ENCODE measurements around the gene SLC4A2. TPM values are rescaled to one million over a fixed set of nuclear protein-coding genes. Genes with fewer than 3 reads are reported as not detected.

The SLC4A2 gene
- total and polyA plus RNA-seq, 9 donors, result 41.0 to 78.1 (median 64.6) TPM

- 58% methylated on average over 9 of the region's 10 CpGs for WGBS (ENCODE audit: insufficient coverage)
- no peaks in the 10 kb centered on the region for H3K27me3 ChIP-seq (ENCODE audit: control insufficient read depth, insufficient read depth, low read length)
- H3K36me3 ChIP-seq (ENCODE audit: control insufficient read depth, insufficient read depth, low read length), result peaks cover 13% of the 10 kb centered on the region
- no peak for DNase-seq
- no peaks in the 10 kb centered on the region for H3K9me3 ChIP-seq (replicated peaks; ENCODE audit: control insufficient read depth, low read depth, low read length)
- H3K4me1 ChIP-seq (ENCODE audit: control insufficient read depth, insufficient read depth, low read length), result peaks cover 22% of the 10 kb centered on the region
- H3K4me3 ChIP-seq (ENCODE audit: low read length), result no peak overlapping the region
- H3K27ac ChIP-seq (ENCODE audit: low read length), result no peak overlapping the region
These were observed 48.5 kb downstream of the SLC4A2 start for GRCh38 chr7:151107882-151108281.

- Histone ChIP-seq H3K9me3 (replicated peaks; ENCODE audit: control insufficient read depth, low read depth, low read length) (no peaks in the 10 kb centered on the region), H3K4me1 (ENCODE audit: control insufficient read depth, insufficient read depth, low read length) (peaks cover 33% of the 10 kb centered on the region), H3K4me3 (ENCODE audit: low read length) (no peak overlapping the region), H3K27ac (ENCODE audit: low read length) (no peak overlapping the region), H3K27me3 (ENCODE audit: control insufficient read depth, insufficient read depth, low read length) (peaks cover 3% of the 10 kb centered on the region), H3K36me3 (ENCODE audit: control insufficient read depth, insufficient read depth, low read length) (peaks cover 19% of the 10 kb centered on the region)
- no peak for DNase-seq
- WGBS (ENCODE audit: insufficient coverage), result 73% methylated on average over 11 of the region's 15 CpGs
These were observed 50.0 kb downstream of the SLC4A2 start for GRCh38 chr7:151109094-151110048.

- Histone ChIP-seq H3K9me3 (replicated peaks; ENCODE audit: control insufficient read depth, low read depth, low read length) (no peaks in the 10 kb centered on the region), H3K36me3 (ENCODE audit: control insufficient read depth, insufficient read depth, low read length) (peaks cover 13% of the 10 kb centered on the region), H3K4me3 (ENCODE audit: low read length) (no peak overlapping the region), H3K4me1 (ENCODE audit: control insufficient read depth, insufficient read depth, low read length) (peaks cover 31% of the 10 kb centered on the region), H3K27me3 (ENCODE audit: control insufficient read depth, insufficient read depth, low read length) (peaks cover 3% of the 10 kb centered on the region), H3K27ac (ENCODE audit: low read length) (no peak overlapping the region)
- DNase-seq, result no peak
- WGBS (ENCODE audit: insufficient coverage), result 65% methylated on average over 10 of the region's 11 CpGs
These were observed 51.0 kb downstream of the SLC4A2 start for GRCh38 chr7:151110236-151110940.

- Histone ChIP-seq H3K9me3 (replicated peaks; ENCODE audit: control insufficient read depth, low read depth, low read length) (no peaks in the 10 kb centered on the region), H3K27me3 (ENCODE audit: control insufficient read depth, insufficient read depth, low read length) (peaks cover 3% of the 10 kb centered on the region), H3K4me3 (ENCODE audit: low read length) (no peak overlapping the region), H3K4me1 (ENCODE audit: control insufficient read depth, insufficient read depth, low read length) (peaks cover 34% of the 10 kb centered on the region), H3K27ac (ENCODE audit: low read length) (no peak overlapping the region), H3K36me3 (ENCODE audit: control insufficient read depth, insufficient read depth, low read length) (peaks cover 13% of the 10 kb centered on the region)
- 31% methylated on average over 20 of the region's 20 CpGs for WGBS (ENCODE audit: insufficient coverage)
- peak; percentile 80 for DNase-seq
These were observed 51.7 kb downstream of the SLC4A2 start for GRCh38 chr7:151110941-151111645.

- Histone ChIP-seq H3K9me3 (replicated peaks; ENCODE audit: control insufficient read depth, low read depth, low read length) (no peaks in the 10 kb centered on the region), H3K4me1 (ENCODE audit: control insufficient read depth, insufficient read depth, low read length) (peaks cover 27% of the 10 kb centered on the region), H3K4me3 (ENCODE audit: low read length) (no peak overlapping the region), H3K36me3 (ENCODE audit: control insufficient read depth, insufficient read depth, low read length) (peaks cover 35% of the 10 kb centered on the region), H3K27me3 (ENCODE audit: control insufficient read depth, insufficient read depth, low read length) (peaks cover 3% of the 10 kb centered on the region), H3K27ac (ENCODE audit: low read length) (peak overlapping the region; percentile 22)
- no peak for DNase-seq
- 62% methylated on average over 10 of the region's 13 CpGs for WGBS (ENCODE audit: insufficient coverage)
These were observed 54.2 kb downstream of the SLC4A2 start for GRCh38 chr7:151113344-151114150.

GRCh38 chr7:151114151-151115090 is 55.0 kb downstream of the SLC4A2 start:
- no peak for DNase-seq
- peaks cover 40% of the 10 kb centered on the region for H3K36me3 ChIP-seq (ENCODE audit: control insufficient read depth, insufficient read depth, low read length)
- H3K27ac ChIP-seq (ENCODE audit: low read length), result no peak overlapping the region
- WGBS (ENCODE audit: insufficient coverage), result 15% methylated on average over 89 of the region's 101 CpGs
- peaks cover 3% of the 10 kb centered on the region for H3K27me3 ChIP-seq (ENCODE audit: control insufficient read depth, insufficient read depth, low read length)
- H3K4me3 ChIP-seq (ENCODE audit: low read length), result no peak overlapping the region
- peaks cover 27% of the 10 kb centered on the region for H3K4me1 ChIP-seq (ENCODE audit: control insufficient read depth, insufficient read depth, low read length)
- no peaks in the 10 kb centered on the region for H3K9me3 ChIP-seq (replicated peaks; ENCODE audit: control insufficient read depth, low read depth, low read length)

DNA sequence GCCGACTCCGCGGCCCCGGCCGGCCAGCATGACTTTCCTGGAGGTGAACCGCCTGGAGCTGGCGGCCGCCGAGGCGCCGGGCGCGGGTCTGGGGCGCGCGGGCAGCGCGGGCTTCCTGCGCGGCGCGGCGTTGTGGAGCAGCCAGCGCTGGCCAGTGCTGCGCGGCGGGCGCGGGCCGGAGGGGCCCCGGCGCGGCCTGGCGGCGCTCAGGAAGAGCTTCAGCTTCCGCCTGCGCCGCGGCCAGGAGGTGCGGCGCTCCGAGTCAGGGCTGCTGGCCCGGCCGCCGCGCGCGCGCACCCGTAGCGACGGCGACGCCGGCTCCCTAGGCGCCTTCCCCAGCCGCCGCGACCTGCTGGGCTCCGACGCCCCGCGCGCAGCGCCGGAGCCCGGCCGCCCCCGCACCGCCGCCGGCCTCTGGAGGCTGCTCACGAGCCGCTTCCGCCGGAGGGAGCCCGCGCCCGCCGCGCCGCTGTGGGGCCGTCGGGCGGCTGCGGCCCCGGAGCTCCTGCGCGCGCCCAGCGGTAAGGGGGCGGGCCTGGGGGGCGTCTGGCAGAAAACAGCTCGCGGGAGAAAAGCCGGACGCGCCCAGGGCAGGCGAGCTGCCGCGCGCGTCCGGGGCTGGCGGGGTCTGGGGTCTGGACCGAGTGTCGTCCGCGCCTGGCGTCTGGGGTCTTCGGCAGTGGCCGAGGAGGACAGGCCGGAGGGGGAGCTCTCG is 55.9 kb downstream of the SLC4A2 start:
- DNase-seq, result peak; percentile 57
- H3K4me3 ChIP-seq (ENCODE audit: low read length), result no peak overlapping the region
- H3K4me1 ChIP-seq (ENCODE audit: control insufficient read depth, insufficient read depth, low read length), result peaks cover 27% of the 10 kb centered on the region
- no peak overlapping the region for H3K27ac ChIP-seq (ENCODE audit: low read length)
- H3K9me3 ChIP-seq (replicated peaks; ENCODE audit: control insufficient read depth, low read depth, low read length), result no peaks in the 10 kb centered on the region
- H3K36me3 ChIP-seq (ENCODE audit: control insufficient read depth, insufficient read depth, low read length), result peaks cover 49% of the 10 kb centered on the region
- WGBS (ENCODE audit: insufficient coverage), result 2% methylated on average over 114 of the region's 114 CpGs
- H3K27me3 ChIP-seq (ENCODE audit: control insufficient read depth, insufficient read depth, low read length), result peaks cover 3% of the 10 kb centered on the region

DNA sequence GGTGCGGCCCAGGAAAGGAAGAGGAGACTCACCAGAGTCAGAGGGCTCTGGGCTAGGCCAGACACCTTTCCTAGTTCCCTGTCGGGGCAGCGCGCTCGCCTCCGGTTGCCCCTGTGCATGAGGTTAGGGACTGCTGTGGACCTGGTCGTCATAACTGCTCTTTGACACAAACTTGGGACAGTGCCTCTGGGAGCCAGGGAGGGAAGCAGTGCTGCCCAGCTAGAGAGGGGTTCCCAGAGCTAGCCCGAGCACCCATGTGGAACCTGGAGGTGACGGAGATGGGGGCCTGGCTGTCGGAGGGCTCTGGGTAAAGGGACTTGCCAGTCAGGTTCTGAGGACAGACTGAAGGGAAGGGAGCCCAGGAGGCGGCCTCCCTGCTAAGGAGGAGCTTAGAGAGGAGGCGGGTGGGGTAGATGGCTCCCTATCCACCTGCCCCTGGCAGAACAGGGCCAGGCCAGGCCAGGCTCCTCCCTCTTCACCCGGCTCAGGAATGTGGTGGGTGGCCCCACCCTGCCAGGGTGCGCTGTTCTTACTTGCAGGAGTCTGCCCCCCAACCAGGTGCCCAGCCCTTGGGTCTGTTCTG is 56.5 kb downstream of the SLC4A2 start:
- Histone ChIP-seq H3K36me3 (ENCODE audit: control insufficient read depth, insufficient read depth, low read length) (peaks cover 55% of the 10 kb centered on the region), H3K27ac (ENCODE audit: low read length) (no peak overlapping the region), H3K4me3 (ENCODE audit: low read length) (no peak overlapping the region), H3K4me1 (ENCODE audit: control insufficient read depth, insufficient read depth, low read length) (peaks cover 21% of the 10 kb centered on the region), H3K27me3 (ENCODE audit: control insufficient read depth, insufficient read depth, low read length) (peaks cover 3% of the 10 kb centered on the region), H3K9me3 (replicated peaks; ENCODE audit: control insufficient read depth, low read depth, low read length) (no peaks in the 10 kb centered on the region)
- 65% methylated on average over 10 of the region's 14 CpGs for WGBS (ENCODE audit: insufficient coverage)
- no peak for DNase-seq

All from muscle of leg (tissue), 11 donors.